Neutrophil (primary cell): ENCODE measurements around the gene AQP2.

ENCODE experiments used
- H3K27ac ChIP-seq: fragments of 200-600 bp; sonication (generic); 2 replicates; pipeline ENCODE4 v1.5.1; 2016; ENCODE audit warnings: mild to moderate bottlenecking, moderate library complexity
- H3K27me3 ChIP-seq: fragments of 200-600 bp; sonication (generic); 2 replicates; pipeline ENCODE4 v1.6.0; 2016; ENCODE audit warnings: mild to moderate bottlenecking
- H3K36me3 ChIP-seq: fragments of 200-600 bp; sonication (generic); 2 replicates; pipeline ENCODE4 v1.5.1; 2017
- H3K4me1 ChIP-seq, 2 experiments: fragments of 200-600 bp in 1 of 2; sonication (generic) in 1 of 2; 1 replicate in 1 of 2; 2 replicates in 1 of 2; pipeline versions ENCODE4 v1.5.1 to v1.6.1; 2013 to 2016; ENCODE audit warnings: low read depth in 1 of 2, low read length in 1 of 2, mild to moderate bottlenecking in 1 of 2, moderate library complexity in 1 of 2; ENCODE audit not compliant: control insufficient read depth in 1 of 2, insufficient read depth in 1 of 2
- H3K4me3 ChIP-seq, 2 experiments: fragments of 200-600 bp in 1 of 2; sonication (generic) in 1 of 2; 1 replicate in 1 of 2; 2 replicates in 1 of 2; pipeline ENCODE4 v1.5.1; 2013 to 2016; ENCODE audit warnings: low read depth in 1 of 2, low read length in 1 of 2, mild to moderate bottlenecking in 1 of 2, moderate library complexity in 1 of 2
- H3K9me3 ChIP-seq: fragments of 200-600 bp; sonication (generic); 2 replicates; pipeline ENCODE4 v1.5.1; 2016
- CTCF ChIP-seq: fragments of 200-600 bp; sonication (generic); IDR thresholded peaks from 2 replicates; pipeline ENCODE4 v1.5.1; 2016; ENCODE audit warnings: antibody characterized with exemption

The AQP2 gene

GRCh38 chr12:49965836-49966235 lies 15.3 kb downstream of the AQP2 start:
- Histone ChIP-seq H3K27me3 (peaks cover 95% of the 10 kb centered on the region), H3K36me3 (no peaks in the 10 kb centered on the region), H3K4me3 (no peak overlapping the region), H3K9me3 (no peaks in the 10 kb centered on the region), H3K4me1 (peaks cover 10 to 22% of the 10 kb centered on the region in 2 experiments), H3K27ac (no peak overlapping the region)
- TF ChIP-seq CTCF, result no peak

- Histone ChIP-seq H3K36me3 (no peaks in the 10 kb centered on the region), H3K27me3 (peaks cover 95% of the 10 kb centered on the region), H3K4me3 (no peak overlapping the region), H3K4me1 (peaks cover 10 to 22% of the 10 kb centered on the region in 2 experiments), H3K9me3 (no peaks in the 10 kb centered on the region), H3K27ac (no peak overlapping the region)
- no peak for TF ChIP-seq CTCF
Measured at GRCh38 chr12:49966511-49967041, 16.0 kb downstream of the AQP2 start.

GRCh38 chr12:49967042-49967776 lies 16.7 kb downstream of the AQP2 start:
- no peaks in the 10 kb centered on the region for H3K36me3 ChIP-seq
- peak; percentile 95 for TF ChIP-seq CTCF
- peaks cover 94% of the 10 kb centered on the region for H3K27me3 ChIP-seq
- H3K27ac ChIP-seq, result no peak overlapping the region
- H3K4me3 ChIP-seq, result peak overlapping the region; percentile 66 to 76
- no peaks in the 10 kb centered on the region for H3K9me3 ChIP-seq
- peaks cover 10 to 22% of the 10 kb centered on the region in 2 experiments for H3K4me1 ChIP-seq

- Histone ChIP-seq H3K4me3 (peak overlapping the region; percentile 66 to 76), H3K4me1 (peaks cover 10 to 22% of the 10 kb centered on the region in 2 experiments), H3K9me3 (no peaks in the 10 kb centered on the region), H3K27ac (no peak overlapping the region), H3K27me3 (peaks cover 93% of the 10 kb centered on the region), H3K36me3 (no peaks in the 10 kb centered on the region)
- TF ChIP-seq CTCF, result no peak
Measured at GRCh38 chr12:49967777-49968250, 17.3 kb downstream of the AQP2 start.

GRCh38 chr12:49968471-49968870 lies 17.9 kb downstream of the AQP2 start:
- peaks cover 87% of the 10 kb centered on the region for H3K27me3 ChIP-seq
- no peaks in the 10 kb centered on the region for H3K36me3 ChIP-seq
- TF ChIP-seq CTCF, result no peak
- no peak overlapping the region for H3K4me3 ChIP-seq
- peaks cover 10 to 22% of the 10 kb centered on the region in 2 experiments for H3K4me1 ChIP-seq
- no peaks in the 10 kb centered on the region for H3K9me3 ChIP-seq
- no peak overlapping the region for H3K27ac ChIP-seq
